ENCODE measurements around the gene U2AF2.

DNA sequence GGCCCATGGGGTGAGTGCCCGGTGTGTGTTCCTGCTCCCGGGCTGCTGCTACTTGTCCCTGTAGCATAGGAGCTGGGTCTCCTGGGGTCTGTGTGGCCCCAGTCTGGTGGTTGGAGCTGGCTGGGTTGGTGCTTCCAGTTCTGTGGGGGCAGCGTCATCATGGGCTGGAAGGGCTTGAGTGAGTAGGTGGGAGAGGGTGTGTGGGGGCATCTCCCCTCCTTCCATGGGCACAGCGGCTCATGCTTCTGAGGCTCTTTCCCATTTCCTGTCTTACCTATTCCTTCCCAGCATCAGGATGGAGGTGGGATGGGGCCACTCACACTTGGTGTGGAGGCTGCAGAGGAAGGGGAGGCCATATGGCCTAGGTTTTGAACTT, 12.2 kb downstream of the U2AF2 start:
- TF ChIP-seq, protein P1, sequence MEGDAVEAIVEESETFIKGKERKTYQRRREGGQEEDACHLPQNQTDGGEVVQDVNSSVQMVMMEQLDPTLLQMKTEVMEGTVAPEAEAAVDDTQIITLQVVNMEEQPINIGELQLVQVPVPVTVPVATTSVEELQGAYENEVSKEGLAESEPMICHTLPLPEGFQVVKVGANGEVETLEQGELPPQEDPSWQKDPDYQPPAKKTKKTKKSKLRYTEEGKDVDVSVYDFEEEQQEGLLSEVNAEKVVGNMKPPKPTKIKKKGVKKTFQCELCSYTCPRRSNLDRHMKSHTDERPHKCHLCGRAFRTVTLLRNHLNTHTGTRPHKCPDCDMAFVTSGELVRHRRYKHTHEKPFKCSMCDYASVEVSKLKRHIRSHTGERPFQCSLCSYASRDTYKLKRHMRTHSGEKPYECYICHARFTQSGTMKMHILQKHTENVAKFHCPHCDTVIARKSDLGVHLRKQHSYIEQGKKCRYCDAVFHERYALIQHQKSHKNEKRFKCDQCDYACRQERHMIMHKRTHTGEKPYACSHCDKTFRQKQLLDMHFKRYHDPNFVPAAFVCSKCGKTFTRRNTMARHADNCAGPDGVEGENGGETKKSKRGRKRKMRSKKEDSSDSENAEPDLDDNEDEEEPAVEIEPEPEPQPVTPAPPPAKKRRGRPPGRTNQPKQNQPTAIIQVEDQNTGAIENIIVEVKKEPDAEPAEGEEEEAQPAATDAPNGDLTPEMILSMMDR (IDR thresholded peaks at IDR 0.05), result no peak
- no peak for TF ChIP-seq POLR2A (IDR thresholded peaks at IDR 0.05)

Data from heart left ventricle (tissue), 13 donors.